ENCODE results near the gene PLCH1. TPM values are rescaled to one million over a fixed set of nuclear protein-coding genes. Genes with fewer than 3 reads are reported as not detected.

The PLCH1 gene
- polyA plus RNA-seq, 2 donors: 0.07 to 0.10 TPM

GRCh38 chr3:155670335-155670734 is 74.5 kb downstream of the PLCH1 start:
- H3K4me3 ChIP-seq (ENCODE audit: low read depth in 1 of 2, low read length in 2 of 2): no peak overlapping the region
- no peak overlapping the region for H3K27ac ChIP-seq (ENCODE audit: low read depth in 2 of 2, low read length in 1 of 2)
- 67 to 72% methylated on average over 2 of the region's 2 CpGs for WGBS, 2 donors

GRCh38 chr3:155667988-155668387 is 76.9 kb downstream of the PLCH1 start:
- no peaks in the 10 kb centered on the region for H3K36me3 ChIP-seq (ENCODE audit: control insufficient read depth in 2 of 2, insufficient read depth in 2 of 2, low read length in 1 of 2)
- no peaks in the 10 kb centered on the region for H3K27me3 ChIP-seq (ENCODE audit: control insufficient read depth in 1 of 2, insufficient read depth in 2 of 2, low read length in 2 of 2)
- H3K27ac ChIP-seq (ENCODE audit: low read depth in 2 of 2, low read length in 1 of 2): no peak overlapping the region
- no peaks in the 10 kb centered on the region for H3K9me3 ChIP-seq (ENCODE audit: control insufficient read depth in 2 of 2, insufficient read depth in 1 of 2, low read depth in 1 of 2, low read length in 1 of 2)
- H3K4me3 ChIP-seq (ENCODE audit: low read depth in 1 of 2, low read length in 2 of 2): no peak overlapping the region
- no peaks in the 10 kb centered on the region for H3K4me1 ChIP-seq (ENCODE audit: control insufficient read depth in 2 of 2, insufficient read depth in 2 of 2, low read length in 1 of 2)
- 49 to 51% methylated on average over 2 of the region's 2 CpGs for WGBS, 2 donors

More at GRCh38 chr3:155670335-155670734, 74.5 kb downstream of the PLCH1 start:
- no peaks in the 10 kb centered on the region for H3K36me3 ChIP-seq (ENCODE audit: control insufficient read depth in 2 of 2, insufficient read depth in 2 of 2, low read length in 1 of 2)
- no peaks in the 10 kb centered on the region for H3K4me1 ChIP-seq (ENCODE audit: control insufficient read depth in 2 of 2, insufficient read depth in 2 of 2, low read length in 1 of 2)
- H3K9me3 ChIP-seq (ENCODE audit: control insufficient read depth in 2 of 2, insufficient read depth in 1 of 2, low read depth in 1 of 2, low read length in 1 of 2): no peaks in the 10 kb centered on the region
- H3K27me3 ChIP-seq (ENCODE audit: control insufficient read depth in 1 of 2, insufficient read depth in 2 of 2, low read length in 2 of 2): no peaks in the 10 kb centered on the region

GRCh38 chr3:155664925-155665695 is 79.8 kb downstream of the PLCH1 start:
- no peak overlapping the region for H3K4me3 ChIP-seq (ENCODE audit: low read depth in 1 of 2, low read length in 2 of 2)
- no peaks in the 10 kb centered on the region for H3K36me3 ChIP-seq (ENCODE audit: control insufficient read depth in 2 of 2, insufficient read depth in 2 of 2, low read length in 1 of 2)
- H3K9me3 ChIP-seq (ENCODE audit: control insufficient read depth in 2 of 2, insufficient read depth in 1 of 2, low read depth in 1 of 2, low read length in 1 of 2): no peaks in the 10 kb centered on the region
- no peaks in the 10 kb centered on the region for H3K4me1 ChIP-seq (ENCODE audit: control insufficient read depth in 2 of 2, insufficient read depth in 2 of 2, low read length in 1 of 2)
- WGBS, 2 donors: 36 to 43% methylated on average over 4 of the region's 4 CpGs
- H3K27ac ChIP-seq (ENCODE audit: low read depth in 2 of 2, low read length in 1 of 2): peak overlapping the region in 1 of 2 donors; percentile 10
- H3K27me3 ChIP-seq (ENCODE audit: control insufficient read depth in 1 of 2, insufficient read depth in 2 of 2, low read length in 2 of 2): no peaks in the 10 kb centered on the region

GRCh38 chr3:155663467-155664212 is 81.2 kb downstream of the PLCH1 start:
- Histone ChIP-seq H3K4me1 (ENCODE audit: control insufficient read depth in 2 of 2, insufficient read depth in 2 of 2, low read length in 1 of 2) (no peaks in the 10 kb centered on the region), H3K27me3 (ENCODE audit: control insufficient read depth in 1 of 2, insufficient read depth in 2 of 2, low read length in 2 of 2) (no peaks in the 10 kb centered on the region), H3K9me3 (ENCODE audit: control insufficient read depth in 2 of 2, insufficient read depth in 1 of 2, low read depth in 1 of 2, low read length in 1 of 2) (no peaks in the 10 kb centered on the region), H3K4me3 (ENCODE audit: low read depth in 1 of 2, low read length in 2 of 2) (no peak overlapping the region), H3K27ac (ENCODE audit: low read depth in 2 of 2, low read length in 1 of 2) (no peak overlapping the region), H3K36me3 (ENCODE audit: control insufficient read depth in 2 of 2, insufficient read depth in 2 of 2, low read length in 1 of 2) (no peaks in the 10 kb centered on the region)
- 71 to 76% methylated on average over 3 of the region's 3 CpGs for WGBS, 2 donors

GRCh38 chr3:155661760-155662159 is 83.1 kb downstream of the PLCH1 start:
- no peak overlapping the region for H3K4me3 ChIP-seq (ENCODE audit: low read depth in 1 of 2, low read length in 2 of 2)
- H3K4me1 ChIP-seq (ENCODE audit: control insufficient read depth in 2 of 2, insufficient read depth in 2 of 2, low read length in 1 of 2): no peaks in the 10 kb centered on the region
- no peaks in the 10 kb centered on the region for H3K9me3 ChIP-seq (ENCODE audit: control insufficient read depth in 2 of 2, insufficient read depth in 1 of 2, low read depth in 1 of 2, low read length in 1 of 2)
- no peaks in the 10 kb centered on the region for H3K36me3 ChIP-seq (ENCODE audit: control insufficient read depth in 2 of 2, insufficient read depth in 2 of 2, low read length in 1 of 2)
- no peak overlapping the region for H3K27ac ChIP-seq (ENCODE audit: low read depth in 2 of 2, low read length in 1 of 2)
- H3K27me3 ChIP-seq (ENCODE audit: control insufficient read depth in 1 of 2, insufficient read depth in 2 of 2, low read length in 2 of 2): no peaks in the 10 kb centered on the region

- no peak overlapping the region for H3K4me3 ChIP-seq (ENCODE audit: low read depth in 1 of 2, low read length in 2 of 2)
- H3K36me3 ChIP-seq (ENCODE audit: control insufficient read depth in 2 of 2, insufficient read depth in 2 of 2, low read length in 1 of 2): no peaks in the 10 kb centered on the region
- WGBS, 2 donors: 89% methylated on average over 1 of the region's 1 CpG
- H3K4me1 ChIP-seq (ENCODE audit: control insufficient read depth in 2 of 2, insufficient read depth in 2 of 2, low read length in 1 of 2): no peaks in the 10 kb centered on the region
- H3K27ac ChIP-seq (ENCODE audit: low read depth in 2 of 2, low read length in 1 of 2): no peak overlapping the region
- H3K27me3 ChIP-seq (ENCODE audit: control insufficient read depth in 1 of 2, insufficient read depth in 2 of 2, low read length in 2 of 2): no peaks in the 10 kb centered on the region
- H3K9me3 ChIP-seq (ENCODE audit: control insufficient read depth in 2 of 2, insufficient read depth in 1 of 2, low read depth in 1 of 2, low read length in 1 of 2): no peaks in the 10 kb centered on the region
Observed at GRCh38 chr3:155661042-155661441, 83.8 kb downstream of the PLCH1 start.

- WGBS, 2 donors: 81 to 83% methylated on average over 4 of the region's 4 CpGs
- Histone ChIP-seq H3K4me1 (ENCODE audit: control insufficient read depth in 2 of 2, insufficient read depth in 2 of 2, low read length in 1 of 2) (no peaks in the 10 kb centered on the region), H3K27me3 (ENCODE audit: control insufficient read depth in 1 of 2, insufficient read depth in 2 of 2, low read length in 2 of 2) (no peaks in the 10 kb centered on the region), H3K9me3 (ENCODE audit: control insufficient read depth in 2 of 2, insufficient read depth in 1 of 2, low read depth in 1 of 2, low read length in 1 of 2) (no peaks in the 10 kb centered on the region), H3K4me3 (ENCODE audit: low read depth in 1 of 2, low read length in 2 of 2) (no peak overlapping the region), H3K27ac (ENCODE audit: low read depth in 2 of 2, low read length in 1 of 2) (no peak overlapping the region), H3K36me3 (ENCODE audit: control insufficient read depth in 2 of 2, insufficient read depth in 2 of 2, low read length in 1 of 2) (no peaks in the 10 kb centered on the region)
Observed at GRCh38 chr3:155658671-155659261, 86.1 kb downstream of the PLCH1 start.

GRCh38 chr3:155658006-155658405 is 86.9 kb downstream of the PLCH1 start:
- Histone ChIP-seq H3K27me3 (ENCODE audit: control insufficient read depth in 1 of 2, insufficient read depth in 2 of 2, low read length in 2 of 2) (no peaks in the 10 kb centered on the region), H3K36me3 (ENCODE audit: control insufficient read depth in 2 of 2, insufficient read depth in 2 of 2, low read length in 1 of 2) (no peaks in the 10 kb centered on the region), H3K4me1 (ENCODE audit: control insufficient read depth in 2 of 2, insufficient read depth in 2 of 2, low read length in 1 of 2) (no peaks in the 10 kb centered on the region), H3K27ac (ENCODE audit: low read depth in 2 of 2, low read length in 1 of 2) (no peak overlapping the region), H3K4me3 (ENCODE audit: low read depth in 1 of 2, low read length in 2 of 2) (no peak overlapping the region), H3K9me3 (ENCODE audit: control insufficient read depth in 2 of 2, insufficient read depth in 1 of 2, low read depth in 1 of 2, low read length in 1 of 2) (no peaks in the 10 kb centered on the region)
- 81 to 86% methylated on average over 5 of the region's 5 CpGs for WGBS, 2 donors

GRCh38 chr3:155657161-155657560 is 87.7 kb downstream of the PLCH1 start:
- H3K36me3 ChIP-seq (ENCODE audit: control insufficient read depth in 2 of 2, insufficient read depth in 2 of 2, low read length in 1 of 2): no peaks in the 10 kb centered on the region
- no peak overlapping the region for H3K27ac ChIP-seq (ENCODE audit: low read depth in 2 of 2, low read length in 1 of 2)
- no peak overlapping the region for H3K4me3 ChIP-seq (ENCODE audit: low read depth in 1 of 2, low read length in 2 of 2)
- no peaks in the 10 kb centered on the region for H3K9me3 ChIP-seq (ENCODE audit: control insufficient read depth in 2 of 2, insufficient read depth in 1 of 2, low read depth in 1 of 2, low read length in 1 of 2)
- no peaks in the 10 kb centered on the region for H3K27me3 ChIP-seq (ENCODE audit: control insufficient read depth in 1 of 2, insufficient read depth in 2 of 2, low read length in 2 of 2)
- H3K4me1 ChIP-seq (ENCODE audit: control insufficient read depth in 2 of 2, insufficient read depth in 2 of 2, low read length in 1 of 2): no peaks in the 10 kb centered on the region
- WGBS, 2 donors: 82 to 93% methylated on average over 4 of the region's 4 CpGs
